ENCODE measurements around the gene IGF1R. TPM values are rescaled to one million over a fixed set of nuclear protein-coding genes. Genes with fewer than 3 reads are reported as not detected.

IGF1R gene
- total RNA-seq, 1 experiment from 2014 or later: 16.3 TPM

DNA sequence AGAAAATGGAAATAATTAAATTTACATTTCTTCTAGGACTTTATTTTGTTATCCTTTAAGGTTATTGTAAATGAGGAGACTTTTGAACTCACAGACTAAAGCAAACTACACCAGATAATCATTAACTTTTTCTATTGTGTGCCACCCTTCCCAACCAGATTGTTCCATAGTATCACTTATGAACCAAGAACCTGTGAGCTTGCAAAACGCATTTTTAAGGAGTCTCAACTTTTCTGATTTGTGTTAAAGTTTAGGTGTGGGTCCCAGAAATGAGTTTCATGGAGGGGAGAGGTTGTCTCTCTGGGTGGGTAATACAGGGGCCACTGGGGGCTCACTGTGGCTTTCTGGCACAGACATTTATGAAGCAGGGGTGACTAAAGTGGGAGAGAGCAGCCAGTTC, 75.7 kb downstream of the IGF1R start:
- CTCF ChIA-PET: no interaction called here

GRCh38 chr15:98724494-98724893, 76.2 kb downstream of the IGF1R start:
- Histone ChIP-seq H3K4me1 (ENCODE audit: control insufficient read depth in 1 of 2, insufficient read depth in 2 of 2, low read length in 2 of 2) (peaks cover 32 to 39% of the 10 kb centered on the region in 2 experiments), H3K79me2 (ENCODE audit: insufficient read depth, low read length) (no peaks in the 10 kb centered on the region), H3K9me3 (ENCODE audit: control insufficient read depth in 1 of 2, insufficient read depth in 1 of 2, low read depth in 1 of 2, low read length in 2 of 2) (no peaks in the 10 kb centered on the region), H3K27ac (ENCODE audit: low read depth, low read length) (no peak overlapping the region), H3K36me3 (ENCODE audit: control insufficient read depth in 1 of 2, insufficient read depth in 2 of 2, low read length in 2 of 2) (no peaks in the 10 kb centered on the region), H3K27me3 (ENCODE audit: insufficient read depth, low read length) (no peaks in the 10 kb centered on the region), H4K20me1 (ENCODE audit: insufficient read depth) (no peaks in the 10 kb centered on the region), H3K4me3 (replicated peaks in 1 of 2; ENCODE audit: low read depth in 1 of 2, low read length in 2 of 2) (no peak overlapping the region), H2AFZ (ENCODE audit: low read depth, low read length, poor library complexity, severe bottlenecking) (no peak overlapping the region), H3K9me2 (ENCODE audit: insufficient read depth) (no peaks in the 10 kb centered on the region), H3K4me2 (ENCODE audit: low read length) (no peak overlapping the region), H3K9ac (ENCODE audit: low read length) (no peak overlapping the region)
- ATAC-seq (no peak), DNase-seq (ENCODE audit: low read depth, low spot score) (no peak)
- ChIA-PET CTCF (no interaction called here), RAD21 (ENCODE audit: low non-redundant PET in 1 of 2, low total read pairs in 2 of 2, uncharacterized antibody in 2 of 2, unreplicated experiment in 2 of 2) (no interaction called here), POLR2A (no interaction called here)
- BruUV-seq (replicated peaks): no TSS peak
- intact Hi-C loops (cut with micrococcal nuclease): no loop called here
- TF ChIP-seq EGR1 (IDR thresholded peaks at IDR 0.05; ENCODE audit: low read depth) (no peak), CEBPB (IDR thresholded peaks at IDR 0.05; ENCODE audit: low read depth) (no peak), SIN3A (IDR thresholded peaks at IDR 0.05; ENCODE audit: low read depth) (no peak), POLR2AphosphoS5 (IDR thresholded peaks at IDR 0.05; ENCODE audit: low read depth, low read length) (no peak), JUND (IDR thresholded peaks at IDR 0.05) (no peak), YY1 (IDR thresholded peaks at IDR 0.05; ENCODE audit: extremely low read depth, insufficient replicate concordance, low read depth, low read length) (no peak), MAX (IDR thresholded peaks at IDR 0.05) (no peak), SRF (IDR thresholded peaks at IDR 0.05; ENCODE audit: low read depth) (no peak)

More for the DNA sequence above, 75.7 kb downstream of the IGF1R start:
- Histone ChIP-seq H3K27ac (ENCODE audit: low read depth, low read length) (no peak overlapping the region), H3K4me3 (replicated peaks in 1 of 2; ENCODE audit: low read depth in 1 of 2, low read length in 2 of 2) (no peak overlapping the region), H3K9me3 (ENCODE audit: control insufficient read depth in 1 of 2, insufficient read depth in 1 of 2, low read depth in 1 of 2, low read length in 2 of 2) (no peaks in the 10 kb centered on the region), H3K9me2 (ENCODE audit: insufficient read depth) (no peaks in the 10 kb centered on the region), H3K36me3 (ENCODE audit: control insufficient read depth in 1 of 2, insufficient read depth in 2 of 2, low read length in 2 of 2) (no peaks in the 10 kb centered on the region), H2AFZ (ENCODE audit: low read depth, low read length, poor library complexity, severe bottlenecking) (no peak overlapping the region), H4K20me1 (ENCODE audit: insufficient read depth) (no peaks in the 10 kb centered on the region), H3K27me3 (ENCODE audit: insufficient read depth, low read length) (no peaks in the 10 kb centered on the region), H3K4me2 (ENCODE audit: low read length) (no peak overlapping the region), H3K4me1 (ENCODE audit: control insufficient read depth in 1 of 2, insufficient read depth in 2 of 2, low read length in 2 of 2) (peaks cover 28 to 34% of the 10 kb centered on the region in 2 experiments), H3K9ac (ENCODE audit: low read length) (no peak overlapping the region), H3K79me2 (ENCODE audit: insufficient read depth, low read length) (no peaks in the 10 kb centered on the region)
- no TSS peak for BruUV-seq (replicated peaks)
- ChIA-PET POLR2A (no interaction called here), RAD21 (ENCODE audit: low non-redundant PET in 1 of 2, low total read pairs in 2 of 2, uncharacterized antibody in 2 of 2, unreplicated experiment in 2 of 2) (no interaction called here)
- ATAC-seq: no peak
- TF ChIP-seq JUND (IDR thresholded peaks at IDR 0.05): no peak
- no peak for TF ChIP-seq MAX (IDR thresholded peaks at IDR 0.05)
- TF ChIP-seq EZH2 (IDR thresholded peaks at IDR 0.05): no peak
- no peak for TF ChIP-seq ZFX (IDR thresholded peaks at IDR 0.05)
- TF ChIP-seq SP1 (IDR thresholded peaks at IDR 0.05; ENCODE audit: low read depth): no peak
- no peak for TF ChIP-seq CBX3 (IDR thresholded peaks at IDR 0.05; ENCODE audit: low read depth)
- TF ChIP-seq EZH2phosphoT487 (IDR thresholded peaks at IDR 0.05; ENCODE audit: borderline replicate concordance): no peak
- no peak for TF ChIP-seq ZNF274 (IDR thresholded peaks at IDR 0.05; ENCODE audit: low read depth, low read length)
- TF ChIP-seq SIN3A (IDR thresholded peaks at IDR 0.05; ENCODE audit: low read depth): no peak
- no peak for TF ChIP-seq POLR2A (IDR thresholded peaks at IDR 0.05; ENCODE audit: borderline replicate concordance, extremely low read depth, insufficient read depth, insufficient read length)
- TF ChIP-seq, protein P1, sequence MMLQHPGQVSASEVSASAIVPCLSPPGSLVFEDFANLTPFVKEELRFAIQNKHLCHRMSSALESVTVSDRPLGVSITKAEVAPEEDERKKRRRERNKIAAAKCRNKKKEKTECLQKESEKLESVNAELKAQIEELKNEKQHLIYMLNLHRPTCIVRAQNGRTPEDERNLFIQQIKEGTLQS (IDR thresholded peaks at IDR 0.05): no peak
- no peak for TF ChIP-seq FOSL1 (IDR thresholded peaks at IDR 0.05; ENCODE audit: low read depth)
- DNase-seq (ENCODE audit: low read depth, low spot score): no peak
- intact Hi-C loops (cut with micrococcal nuclease): no loop called here
